Measurements from ENCODE around the gene SEMA5B. TPM values are rescaled to one million over a fixed set of nuclear protein-coding genes. Genes with fewer than 3 reads are reported as not detected.

Gene SEMA5B
- polyA plus RNA-seq, 1 of the 3 experiments (the other 2 are of a cell fraction) = 0.43 TPM

DNA sequence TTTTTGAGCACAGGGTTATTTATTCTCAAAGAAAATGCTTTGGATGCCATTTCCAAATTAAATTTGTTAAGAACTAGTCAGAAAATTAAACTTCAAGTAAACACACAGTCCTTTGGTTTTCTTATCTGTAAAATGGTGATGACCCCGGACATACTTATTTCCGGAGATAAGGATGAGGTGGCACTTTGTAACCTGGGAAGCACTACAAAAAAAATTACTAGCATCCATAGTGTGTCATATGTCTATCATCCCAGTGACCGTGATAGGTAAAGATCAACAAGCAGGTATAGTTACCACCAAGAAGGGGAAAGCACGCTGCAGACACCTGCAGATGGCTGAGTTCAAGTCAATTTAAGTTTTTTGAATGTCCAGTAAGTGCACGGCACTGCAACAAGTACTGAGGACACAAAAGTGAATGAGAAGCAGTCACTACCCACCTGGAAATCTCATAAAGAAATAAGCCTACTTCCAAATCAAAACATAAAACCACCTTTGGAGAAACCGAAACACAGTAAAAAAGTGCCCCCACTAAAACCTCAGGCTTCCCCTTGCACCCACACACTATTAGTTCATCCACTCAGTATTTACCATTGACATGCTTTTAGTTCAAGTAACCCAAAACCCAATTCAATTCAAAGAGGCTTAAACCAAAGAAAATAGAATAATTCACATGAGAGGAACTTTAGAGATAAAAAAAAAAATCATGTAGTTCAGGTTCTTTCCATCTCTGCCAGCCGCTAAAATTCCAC is 24.6 kb downstream of the SEMA5B start:
- WGBS (ENCODE audit: low lambda C conversion rate) = 65% methylated on average over 7 of the region's 7 CpGs

DNA sequence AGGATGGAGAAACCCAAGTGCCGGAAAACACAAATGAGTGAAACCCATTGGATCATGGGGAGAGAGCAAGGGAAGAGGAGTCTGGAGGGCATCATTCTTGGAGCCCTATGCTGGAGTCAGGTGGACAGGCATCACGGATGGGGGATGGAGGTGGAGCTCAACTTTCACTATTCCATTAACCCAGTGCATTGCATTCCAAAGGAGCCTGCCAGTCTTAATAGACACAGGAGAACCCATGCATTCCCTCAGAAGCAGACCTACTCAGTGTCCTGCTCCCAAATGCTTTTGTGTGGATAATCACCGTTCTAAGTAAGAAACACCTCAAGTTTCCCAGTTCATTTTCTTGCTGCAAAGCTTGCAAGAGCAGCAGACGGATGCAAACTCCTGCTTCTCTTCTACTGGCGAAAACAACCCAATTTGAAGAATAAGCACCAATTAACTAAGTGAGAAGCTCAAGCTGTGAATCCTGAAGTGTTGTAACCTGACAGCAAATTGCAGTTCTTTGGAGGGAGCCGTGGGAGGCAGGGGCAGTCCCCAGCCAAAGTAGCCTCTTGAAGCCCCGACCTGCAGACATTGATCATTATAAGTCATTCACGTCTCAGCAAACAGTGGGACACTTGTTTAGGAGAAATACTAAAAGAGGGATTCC is 25.3 kb downstream of the SEMA5B start:
- ChIA-PET POLR2A (no interaction called here), CTCF (interaction anchor here (1.3 kb wide), 1 partner anchor 27 kb away, joined by 3 read pairs; no protein-coding TSS in a partner anchor)
- Histone ChIP-seq H3F3A (replicated peaks; ENCODE audit: insufficient read depth) (no peaks in the 10 kb centered on the region), H3K4me3 (ENCODE audit: low read depth in 2 of 2, low read length in 1 of 2) (no peak overlapping the region), H3K27me3 (ENCODE audit: insufficient read depth) (peaks cover 10% of the 10 kb centered on the region; the same call in 1 of the 2 replicates), H3K36me3 (replicated peaks in 1 of 2; ENCODE audit: control insufficient read depth in 1 of 2, insufficient read depth in 2 of 2, low read length in 1 of 2) (no peaks in the 10 kb centered on the region), H3K4me1 (ENCODE audit: control insufficient read depth in 1 of 2, insufficient read depth in 2 of 2, low read depth in 1 of 2, low read length in 1 of 2) (no peaks in the 10 kb centered on the region), H3K79me2 (ENCODE audit: insufficient read depth) (no peaks in the 10 kb centered on the region), H4K20me1 (ENCODE audit: insufficient read depth) (no peaks in the 10 kb centered on the region), H3K9me2 (no peaks in the 10 kb centered on the region), H3K9ac (no peak overlapping the region), H3K27ac (ENCODE audit: low read depth in 2 of 2, low read length in 1 of 2) (no peak overlapping the region), H2AFZ (ENCODE audit: low read depth) (no peak overlapping the region), H3K4me2 (no peak overlapping the region), H3K9me3 (no peaks in the 10 kb centered on the region)
- WGBS (ENCODE audit: low lambda C conversion rate) = 62% methylated on average over 8 of the region's 8 CpGs
- DNase-seq = no peak
- TF ChIP-seq, protein P1, sequence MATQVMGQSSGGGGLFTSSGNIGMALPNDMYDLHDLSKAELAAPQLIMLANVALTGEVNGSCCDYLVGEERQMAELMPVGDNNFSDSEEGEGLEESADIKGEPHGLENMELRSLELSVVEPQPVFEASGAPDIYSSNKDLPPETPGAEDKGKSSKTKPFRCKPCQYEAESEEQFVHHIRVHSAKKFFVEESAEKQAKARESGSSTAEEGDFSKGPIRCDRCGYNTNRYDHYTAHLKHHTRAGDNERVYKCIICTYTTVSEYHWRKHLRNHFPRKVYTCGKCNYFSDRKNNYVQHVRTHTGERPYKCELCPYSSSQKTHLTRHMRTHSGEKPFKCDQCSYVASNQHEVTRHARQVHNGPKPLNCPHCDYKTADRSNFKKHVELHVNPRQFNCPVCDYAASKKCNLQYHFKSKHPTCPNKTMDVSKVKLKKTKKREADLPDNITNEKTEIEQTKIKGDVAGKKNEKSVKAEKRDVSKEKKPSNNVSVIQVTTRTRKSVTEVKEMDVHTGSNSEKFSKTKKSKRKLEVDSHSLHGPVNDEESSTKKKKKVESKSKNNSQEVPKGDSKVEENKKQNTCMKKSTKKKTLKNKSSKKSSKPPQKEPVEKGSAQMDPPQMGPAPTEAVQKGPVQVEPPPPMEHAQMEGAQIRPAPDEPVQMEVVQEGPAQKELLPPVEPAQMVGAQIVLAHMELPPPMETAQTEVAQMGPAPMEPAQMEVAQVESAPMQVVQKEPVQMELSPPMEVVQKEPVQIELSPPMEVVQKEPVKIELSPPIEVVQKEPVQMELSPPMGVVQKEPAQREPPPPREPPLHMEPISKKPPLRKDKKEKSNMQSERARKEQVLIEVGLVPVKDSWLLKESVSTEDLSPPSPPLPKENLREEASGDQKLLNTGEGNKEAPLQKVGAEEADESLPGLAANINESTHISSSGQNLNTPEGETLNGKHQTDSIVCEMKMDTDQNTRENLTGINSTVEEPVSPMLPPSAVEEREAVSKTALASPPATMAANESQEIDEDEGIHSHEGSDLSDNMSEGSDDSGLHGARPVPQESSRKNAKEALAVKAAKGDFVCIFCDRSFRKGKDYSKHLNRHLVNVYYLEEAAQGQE (IDR thresholded peaks at IDR 0.05; ENCODE audit: low read depth, low read length) = no peak
- TF ChIP-seq, protein P2, sequence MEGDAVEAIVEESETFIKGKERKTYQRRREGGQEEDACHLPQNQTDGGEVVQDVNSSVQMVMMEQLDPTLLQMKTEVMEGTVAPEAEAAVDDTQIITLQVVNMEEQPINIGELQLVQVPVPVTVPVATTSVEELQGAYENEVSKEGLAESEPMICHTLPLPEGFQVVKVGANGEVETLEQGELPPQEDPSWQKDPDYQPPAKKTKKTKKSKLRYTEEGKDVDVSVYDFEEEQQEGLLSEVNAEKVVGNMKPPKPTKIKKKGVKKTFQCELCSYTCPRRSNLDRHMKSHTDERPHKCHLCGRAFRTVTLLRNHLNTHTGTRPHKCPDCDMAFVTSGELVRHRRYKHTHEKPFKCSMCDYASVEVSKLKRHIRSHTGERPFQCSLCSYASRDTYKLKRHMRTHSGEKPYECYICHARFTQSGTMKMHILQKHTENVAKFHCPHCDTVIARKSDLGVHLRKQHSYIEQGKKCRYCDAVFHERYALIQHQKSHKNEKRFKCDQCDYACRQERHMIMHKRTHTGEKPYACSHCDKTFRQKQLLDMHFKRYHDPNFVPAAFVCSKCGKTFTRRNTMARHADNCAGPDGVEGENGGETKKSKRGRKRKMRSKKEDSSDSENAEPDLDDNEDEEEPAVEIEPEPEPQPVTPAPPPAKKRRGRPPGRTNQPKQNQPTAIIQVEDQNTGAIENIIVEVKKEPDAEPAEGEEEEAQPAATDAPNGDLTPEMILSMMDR (IDR thresholded peaks at IDR 0.05) = no peak
- TF ChIP-seq GATA2 (CRISPR knock-in tag; IDR thresholded peaks at IDR 0.05) (no peak), FOXJ3 (CRISPR knock-in tag; IDR thresholded peaks at IDR 0.05) (no peak), TAF1 (IDR thresholded peaks at IDR 0.05; ENCODE audit: borderline replicate concordance, low read depth, low read length) (no peak), GABPA (IDR thresholded peaks at IDR 0.05; ENCODE audit: low read depth) (no peak), YY1 (IDR thresholded peaks at IDR 0.05; ENCODE audit: low read depth) (no peak), ELF1 (IDR thresholded peaks at IDR 0.05) (no peak), FOXM1 (IDR thresholded peaks at IDR 0.05; ENCODE audit: low read depth) (no peak), POLR2AphosphoS5 (IDR thresholded peaks at IDR 0.05; ENCODE audit: low read depth, low read length) (no peak)
- TF ChIP-seq, protein P3, sequence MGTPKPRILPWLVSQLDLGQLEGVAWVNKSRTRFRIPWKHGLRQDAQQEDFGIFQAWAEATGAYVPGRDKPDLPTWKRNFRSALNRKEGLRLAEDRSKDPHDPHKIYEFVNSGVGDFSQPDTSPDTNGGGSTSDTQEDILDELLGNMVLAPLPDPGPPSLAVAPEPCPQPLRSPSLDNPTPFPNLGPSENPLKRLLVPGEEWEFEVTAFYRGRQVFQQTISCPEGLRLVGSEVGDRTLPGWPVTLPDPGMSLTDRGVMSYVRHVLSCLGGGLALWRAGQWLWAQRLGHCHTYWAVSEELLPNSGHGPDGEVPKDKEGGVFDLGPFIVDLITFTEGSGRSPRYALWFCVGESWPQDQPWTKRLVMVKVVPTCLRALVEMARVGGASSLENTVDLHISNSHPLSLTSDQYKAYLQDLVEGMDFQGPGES (IDR thresholded peaks at IDR 0.05; ENCODE audit: low read depth, low read length) = no peak

More for the DNA sequence above, 24.6 kb downstream of the SEMA5B start:
- Histone ChIP-seq H3K4me3 (ENCODE audit: low read depth in 2 of 2, low read length in 1 of 2) (no peak overlapping the region), H3K36me3 (replicated peaks in 1 of 2; ENCODE audit: control insufficient read depth in 1 of 2, insufficient read depth in 2 of 2, low read length in 1 of 2) (no peaks in the 10 kb centered on the region), H3K4me2 (no peak overlapping the region), H3K9ac (no peak overlapping the region), H3F3A (replicated peaks; ENCODE audit: insufficient read depth) (no peaks in the 10 kb centered on the region), H3K79me2 (ENCODE audit: insufficient read depth) (no peaks in the 10 kb centered on the region), H3K9me3 (no peaks in the 10 kb centered on the region), H3K9me2 (no peaks in the 10 kb centered on the region), H3K4me1 (ENCODE audit: control insufficient read depth in 1 of 2, insufficient read depth in 2 of 2, low read depth in 1 of 2, low read length in 1 of 2) (no peaks in the 10 kb centered on the region), H2AFZ (ENCODE audit: low read depth) (no peak overlapping the region), H3K27me3 (ENCODE audit: insufficient read depth) (peaks cover 10% of the 10 kb centered on the region; the same call in 1 of the 2 replicates), H4K20me1 (ENCODE audit: insufficient read depth) (no peaks in the 10 kb centered on the region), H3K27ac (ENCODE audit: low read depth in 2 of 2, low read length in 1 of 2) (no peak overlapping the region)
- CTCF ChIA-PET = interaction anchor here (1.3 kb wide), 1 partner anchor 28 kb away, joined by 3 read pairs; no protein-coding TSS in a partner anchor
- no peak for DNase-seq
- POLR2A ChIA-PET = no interaction called here
- TF ChIP-seq MEF2A (IDR thresholded peaks at IDR 0.05; ENCODE audit: borderline replicate concordance, low read depth) (no peak), JUND (IDR thresholded peaks at IDR 0.05) (no peak), SIN3A (IDR thresholded peaks at IDR 0.05; ENCODE audit: borderline replicate concordance, low read depth, low read length) (no peak), RAD21 (IDR thresholded peaks at IDR 0.05; ENCODE audit: low read length) (no peak), RCOR1 (IDR thresholded peaks at IDR 0.05; ENCODE audit: low read length) (no peak), POLR2AphosphoS5 (IDR thresholded peaks at IDR 0.05; ENCODE audit: low read depth, low read length) (no peak), ELF1 (IDR thresholded peaks at IDR 0.05) (no peak), RFX5 (IDR thresholded peaks at IDR 0.05; ENCODE audit: low read length) (no peak), RXRA (IDR thresholded peaks at IDR 0.05; ENCODE audit: borderline replicate concordance, low read depth) (no peak), NFIC (IDR thresholded peaks at IDR 0.05; ENCODE audit: borderline replicate concordance) (no peak)
- TF ChIP-seq, protein P4, sequence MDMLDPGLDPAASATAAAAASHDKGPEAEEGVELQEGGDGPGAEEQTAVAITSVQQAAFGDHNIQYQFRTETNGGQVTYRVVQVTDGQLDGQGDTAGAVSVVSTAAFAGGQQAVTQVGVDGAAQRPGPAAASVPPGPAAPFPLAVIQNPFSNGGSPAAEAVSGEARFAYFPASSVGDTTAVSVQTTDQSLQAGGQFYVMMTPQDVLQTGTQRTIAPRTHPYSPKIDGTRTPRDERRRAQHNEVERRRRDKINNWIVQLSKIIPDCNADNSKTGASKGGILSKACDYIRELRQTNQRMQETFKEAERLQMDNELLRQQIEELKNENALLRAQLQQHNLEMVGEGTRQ (IDR thresholded peaks at IDR 0.05; ENCODE audit: borderline replicate concordance, low read depth, low read length) = no peak
- TF ChIP-seq, protein P5, sequence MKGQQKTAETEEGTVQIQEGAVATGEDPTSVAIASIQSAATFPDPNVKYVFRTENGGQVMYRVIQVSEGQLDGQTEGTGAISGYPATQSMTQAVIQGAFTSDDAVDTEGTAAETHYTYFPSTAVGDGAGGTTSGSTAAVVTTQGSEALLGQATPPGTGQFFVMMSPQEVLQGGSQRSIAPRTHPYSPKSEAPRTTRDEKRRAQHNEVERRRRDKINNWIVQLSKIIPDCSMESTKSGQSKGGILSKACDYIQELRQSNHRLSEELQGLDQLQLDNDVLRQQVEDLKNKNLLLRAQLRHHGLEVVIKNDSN (IDR thresholded peaks at IDR 0.05; ENCODE audit: borderline replicate concordance, low read depth) = no peak
